ENCODE measurements around the gene STK31. TPM values are rescaled to one million over a fixed set of nuclear protein-coding genes. Genes with fewer than 3 reads are reported as not detected.
A peak's percentile ranks its signal among the peaks of the same experiment; 100 is the strongest.
"Not testable (repeated sequence)": the region's sequence is repeated elsewhere in the genome, so short reads cannot be mapped to it uniquely, and the experiment has no call there.

STK31 gene
- total RNA-seq, 1 donor from 2014 or later = 2.8 TPM

GRCh38 chr7:23863209-23863787 lies 153.3 kb downstream of the STK31 start:
- peak; percentile 60 for DNase-seq (ENCODE audit: low spot score)

DNA sequence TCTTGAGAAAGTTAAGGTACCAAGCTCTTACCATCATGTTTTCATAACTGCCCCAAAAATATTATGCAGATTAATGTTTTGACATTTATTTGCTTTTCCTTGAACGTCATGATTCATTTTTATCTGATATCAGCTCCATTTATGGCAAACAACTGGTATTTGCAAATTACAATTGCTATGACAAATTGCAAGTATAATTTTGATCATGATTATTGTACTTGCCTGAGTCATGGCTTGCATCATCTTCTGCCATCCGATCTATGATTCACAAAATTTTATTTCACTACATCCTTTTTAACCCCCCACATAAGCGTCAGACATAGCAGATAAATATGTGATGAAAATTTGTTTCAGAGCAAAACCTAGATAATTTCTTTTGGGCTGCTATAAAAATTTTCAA lies 155.0 kb downstream of the STK31 start:
- no peaks in the 10 kb centered on the region for H3K9me3 ChIP-seq (ENCODE audit: low read depth)
- H3F3A ChIP-seq (ENCODE audit: low read depth) = no peaks in the 10 kb centered on the region
- no peak overlapping the region for H3K4me3 ChIP-seq
- no peak overlapping the region for H3K27ac Mint-ChIP-seq
- H3K4me2 ChIP-seq = no peak overlapping the region
- H3K4me1 Mint-ChIP-seq = no peaks in the 10 kb centered on the region
- H3K9me3 Mint-ChIP-seq = no peaks in the 10 kb centered on the region
- H2AFZ ChIP-seq (replicated peaks) = no peak overlapping the region
- TF ChIP-seq EZH2 (IDR thresholded peaks at IDR 0.05) (no peak), EZH2phosphoT487 (IDR thresholded peaks at IDR 0.05) (no peak)
- TF ChIP-seq, protein P1, sequence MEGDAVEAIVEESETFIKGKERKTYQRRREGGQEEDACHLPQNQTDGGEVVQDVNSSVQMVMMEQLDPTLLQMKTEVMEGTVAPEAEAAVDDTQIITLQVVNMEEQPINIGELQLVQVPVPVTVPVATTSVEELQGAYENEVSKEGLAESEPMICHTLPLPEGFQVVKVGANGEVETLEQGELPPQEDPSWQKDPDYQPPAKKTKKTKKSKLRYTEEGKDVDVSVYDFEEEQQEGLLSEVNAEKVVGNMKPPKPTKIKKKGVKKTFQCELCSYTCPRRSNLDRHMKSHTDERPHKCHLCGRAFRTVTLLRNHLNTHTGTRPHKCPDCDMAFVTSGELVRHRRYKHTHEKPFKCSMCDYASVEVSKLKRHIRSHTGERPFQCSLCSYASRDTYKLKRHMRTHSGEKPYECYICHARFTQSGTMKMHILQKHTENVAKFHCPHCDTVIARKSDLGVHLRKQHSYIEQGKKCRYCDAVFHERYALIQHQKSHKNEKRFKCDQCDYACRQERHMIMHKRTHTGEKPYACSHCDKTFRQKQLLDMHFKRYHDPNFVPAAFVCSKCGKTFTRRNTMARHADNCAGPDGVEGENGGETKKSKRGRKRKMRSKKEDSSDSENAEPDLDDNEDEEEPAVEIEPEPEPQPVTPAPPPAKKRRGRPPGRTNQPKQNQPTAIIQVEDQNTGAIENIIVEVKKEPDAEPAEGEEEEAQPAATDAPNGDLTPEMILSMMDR (IDR thresholded peaks at IDR 0.05) = no peak
- no peaks in the 10 kb centered on the region for H4K20me1 ChIP-seq (ENCODE audit: low read depth)
- H3K27ac ChIP-seq = no peak overlapping the region
- H3K9ac ChIP-seq = no peak overlapping the region
- no peak overlapping the region for H3K4me3 Mint-ChIP-seq
- no peaks in the 10 kb centered on the region for H3K27me3 ChIP-seq
- H3K4me1 ChIP-seq = no peaks in the 10 kb centered on the region
- DNase-seq (ENCODE audit: low spot score) = no peak
- no peaks in the 10 kb centered on the region for H3K36me3 ChIP-seq
- H3K36me3 Mint-ChIP-seq = no peaks in the 10 kb centered on the region
- H3K79me2 ChIP-seq (ENCODE audit: low read depth) = no peaks in the 10 kb centered on the region
- peaks cover 2% of the 10 kb centered on the region for H3K27me3 Mint-ChIP-seq (ENCODE audit: insufficient read depth, low read depth)

More at GRCh38 chr7:23863209-23863787, 153.3 kb downstream of the STK31 start:
- H3K4me1 ChIP-seq = no peaks in the 10 kb centered on the region
- no peak overlapping the region for H3K9ac ChIP-seq
- H3K27ac ChIP-seq = no peak overlapping the region
- H3K27me3 ChIP-seq = no peaks in the 10 kb centered on the region
- no peak overlapping the region for H3K4me2 ChIP-seq
- TF ChIP-seq, protein P1 (IDR thresholded peaks at IDR 0.05) = peak; percentile 83
- TF ChIP-seq EZH2phosphoT487 (IDR thresholded peaks at IDR 0.05) (no peak), EZH2 (IDR thresholded peaks at IDR 0.05) (no peak)
- H3K9me3 ChIP-seq (ENCODE audit: low read depth) = no peaks in the 10 kb centered on the region
- no peaks in the 10 kb centered on the region for H3K36me3 ChIP-seq
- no peak overlapping the region for H2AFZ ChIP-seq (replicated peaks)
- Mint-ChIP-seq H3K27me3 (ENCODE audit: insufficient read depth, low read depth) (peaks cover 2% of the 10 kb centered on the region), H3K27ac (no peak overlapping the region), H3K4me3 (no peak overlapping the region), H3K9me3 (no peaks in the 10 kb centered on the region), H3K36me3 (no peaks in the 10 kb centered on the region), H3K4me1 (no peaks in the 10 kb centered on the region)
- no peaks in the 10 kb centered on the region for H4K20me1 ChIP-seq (ENCODE audit: low read depth)
- H3K79me2 ChIP-seq (ENCODE audit: low read depth) = no peaks in the 10 kb centered on the region
- H3F3A ChIP-seq (ENCODE audit: low read depth) = no peaks in the 10 kb centered on the region
- H3K4me3 ChIP-seq = no peak overlapping the region

DNA sequence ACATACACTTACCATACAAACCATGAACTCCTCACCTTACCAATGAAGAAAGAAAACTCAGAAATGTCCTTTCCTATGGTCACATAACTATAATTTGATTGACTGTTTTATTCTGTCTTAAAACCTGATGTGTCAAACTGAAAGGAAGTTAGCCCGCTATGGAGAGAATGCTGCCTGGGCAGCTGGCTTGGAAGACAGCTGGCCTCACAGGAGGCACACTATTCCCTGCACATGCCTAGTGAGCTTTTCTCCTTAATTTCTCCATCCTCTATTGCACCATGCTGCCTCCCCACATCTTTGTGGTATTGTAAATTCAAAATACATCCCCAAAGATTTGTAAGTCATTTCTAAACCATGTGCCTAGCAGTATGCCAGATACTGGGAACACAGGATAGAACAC lies 163.3 kb downstream of the STK31 start:
- no peaks in the 10 kb centered on the region for H3K27me3 ChIP-seq
- no peak overlapping the region for H3K27ac ChIP-seq
- no peak for DNase-seq (ENCODE audit: low spot score)
- H3K4me1 ChIP-seq = no peaks in the 10 kb centered on the region
- no peak overlapping the region for H3K4me2 ChIP-seq
- Mint-ChIP-seq H3K27ac (no peak overlapping the region), H3K9me3 (no peaks in the 10 kb centered on the region), H3K36me3 (no peaks in the 10 kb centered on the region), H3K4me3 (no peak overlapping the region), H3K27me3 (ENCODE audit: insufficient read depth, low read depth) (peaks cover 2% of the 10 kb centered on the region), H3K4me1 (no peaks in the 10 kb centered on the region)
- H3K36me3 ChIP-seq = no peaks in the 10 kb centered on the region
- no peaks in the 10 kb centered on the region for H3K79me2 ChIP-seq (ENCODE audit: low read depth)
- no peaks in the 10 kb centered on the region for H3K9me3 ChIP-seq (ENCODE audit: low read depth)
- H4K20me1 ChIP-seq (ENCODE audit: low read depth) = no peaks in the 10 kb centered on the region
- no peak for TF ChIP-seq EZH2phosphoT487 (IDR thresholded peaks at IDR 0.05)
- TF ChIP-seq, protein P1 (IDR thresholded peaks at IDR 0.05) = no peak
- no peak for TF ChIP-seq EZH2 (IDR thresholded peaks at IDR 0.05)
- no peak overlapping the region for H3K9ac ChIP-seq
- no peak overlapping the region for H3K4me3 ChIP-seq
- no peaks in the 10 kb centered on the region for H3F3A ChIP-seq (ENCODE audit: low read depth)
- no peak overlapping the region for H2AFZ ChIP-seq (replicated peaks)

DNA sequence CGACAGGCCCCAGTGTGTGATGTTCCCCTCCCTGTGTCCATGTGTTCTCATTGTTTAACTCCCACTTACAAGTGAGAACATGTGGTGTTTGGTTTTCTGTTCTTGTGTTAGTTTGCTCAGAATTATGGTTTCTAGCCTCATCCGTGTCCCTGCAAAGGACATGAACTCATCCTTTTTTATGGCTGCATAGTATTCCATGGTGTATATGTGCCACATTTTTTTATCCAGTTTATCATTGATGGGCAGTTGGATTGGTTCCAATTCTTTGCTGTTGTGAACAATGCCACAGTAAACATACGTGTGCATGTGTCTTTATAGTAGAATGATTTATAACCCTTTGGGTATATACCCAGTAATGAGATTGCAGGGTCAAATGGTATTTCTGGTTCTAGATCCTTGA lies 166.5 kb downstream of the STK31 start:
- not testable (repeated sequence) for H2AFZ ChIP-seq (replicated peaks); H3K36me3 Mint-ChIP-seq; H3K9me3 Mint-ChIP-seq; H3K36me3 ChIP-seq; H3K9me3 ChIP-seq (ENCODE audit: low read depth); H3K4me1 Mint-ChIP-seq; H3K27ac Mint-ChIP-seq; DNase-seq (ENCODE audit: low spot score); H3K4me1 ChIP-seq; H3K27ac ChIP-seq; H3K27me3 Mint-ChIP-seq (ENCODE audit: insufficient read depth, low read depth); H3K79me2 ChIP-seq (ENCODE audit: low read depth); H3K4me2 ChIP-seq; H3K4me3 ChIP-seq; H3K9ac ChIP-seq; H3K4me3 Mint-ChIP-seq; H4K20me1 ChIP-seq (ENCODE audit: low read depth); H3F3A ChIP-seq (ENCODE audit: low read depth); H3K27me3 ChIP-seq

Other genes starting within 250 kb of the STK31 start
- gene IGF2BP3, start 239.7 kb upstream of the STK31 start, total RNA-seq (ENCODE audit: low replicate concordance) = 172 and 242 TPM in 2 replicates
- 81.9 and 126 TPM in 2 replicates for gene TRA2A, start 178.2 kb upstream of the STK31 start, total RNA-seq (ENCODE audit: low replicate concordance)
- 9.4 and 23.8 TPM in 2 replicates for gene CCDC126, start 112.8 kb upstream of the STK31 start, total RNA-seq (ENCODE audit: low replicate concordance)
- gene FAM221A, start 30.0 kb upstream of the STK31 start, total RNA-seq (ENCODE audit: low replicate concordance) = 26.2 and 27.2 TPM in 2 replicates

All from neural progenitor cell (in vitro differentiated cells).